ENCODE results near the gene ERG28. TPM values are rescaled to one million over a fixed set of nuclear protein-coding genes. Genes with fewer than 3 reads are reported as not detected.

ERG28 gene
- total and polyA plus RNA-seq, 9 donors, result 4.5 to 17.3 (median 14.2) TPM

DNA sequence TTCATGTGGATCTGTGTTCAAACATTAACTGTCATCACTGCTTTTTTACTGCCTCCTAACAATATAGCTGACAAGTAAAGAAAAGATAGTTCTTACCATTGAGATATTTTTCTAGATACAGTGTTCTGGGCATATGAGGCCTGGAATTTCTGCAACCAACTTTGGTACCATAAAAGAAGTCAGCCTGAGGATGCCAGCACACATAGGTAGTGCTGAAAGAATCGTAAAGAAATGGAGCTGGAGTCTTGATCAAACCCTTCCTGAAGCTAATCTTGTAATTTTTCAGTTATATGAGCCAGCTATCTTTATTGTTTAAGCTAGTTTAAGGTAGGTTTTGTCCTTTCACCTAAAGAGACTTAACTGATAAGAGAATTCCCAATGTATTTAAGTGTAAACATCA, 11.3 kb downstream of the ERG28 start:
- Histone ChIP-seq H3K36me3 (ENCODE audit: control insufficient read depth, insufficient read depth, low read length) (peaks cover 50% of the 10 kb centered on the region), H3K9me3 (replicated peaks; ENCODE audit: control insufficient read depth, low read depth, low read length) (no peaks in the 10 kb centered on the region), H3K27me3 (ENCODE audit: control insufficient read depth, insufficient read depth, low read length) (no peaks in the 10 kb centered on the region), H3K27ac (ENCODE audit: low read length) (peak overlapping the region; percentile 67), H3K4me3 (ENCODE audit: low read length) (no peak overlapping the region), H3K4me1 (ENCODE audit: control insufficient read depth, insufficient read depth, low read length) (peaks cover 49% of the 10 kb centered on the region)
- WGBS (ENCODE audit: insufficient coverage), result no CpG with 5 or more reads among the region's 1 CpG
- DNase-seq, result no peak

DNA sequence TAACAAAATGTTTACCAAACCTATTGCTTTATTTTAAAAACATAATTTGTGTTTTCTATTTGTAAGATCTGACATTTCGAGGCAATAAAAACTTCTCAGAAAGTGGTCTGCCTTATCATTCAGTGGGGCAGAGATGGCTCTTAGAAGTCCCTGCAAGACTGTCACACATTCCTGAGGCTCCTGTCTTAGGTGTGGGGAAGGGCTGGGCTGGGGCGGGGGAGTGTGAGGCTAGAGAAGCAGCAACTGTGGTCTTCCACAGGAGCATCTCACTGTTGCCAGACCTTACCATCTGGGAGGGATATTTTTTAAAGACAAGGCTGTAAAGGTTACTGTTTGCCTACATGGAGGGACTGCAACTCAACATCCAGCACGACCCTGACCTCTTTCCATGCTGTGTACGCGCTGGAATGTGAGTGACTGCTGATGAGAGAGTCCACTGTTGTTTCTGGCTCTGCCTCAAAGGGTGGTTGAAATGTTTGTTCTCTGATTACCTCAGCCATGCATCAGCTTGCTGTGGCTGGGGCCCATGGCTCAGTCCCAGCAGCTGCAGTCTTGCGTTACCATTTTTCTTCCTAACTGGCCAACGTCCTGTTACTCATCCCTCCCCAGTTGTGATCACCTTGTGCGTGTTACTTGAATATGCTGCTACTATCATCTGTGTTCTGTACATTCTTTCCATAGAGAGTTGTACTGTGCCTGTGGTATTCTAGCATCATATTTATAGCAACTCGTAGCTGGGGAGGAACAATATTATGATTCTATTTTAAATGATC, 12.4 kb downstream of the ERG28 start:
- H3K4me1 ChIP-seq (ENCODE audit: control insufficient read depth, insufficient read depth, low read length), result peaks cover 51% of the 10 kb centered on the region
- peaks cover 48% of the 10 kb centered on the region for H3K36me3 ChIP-seq (ENCODE audit: control insufficient read depth, insufficient read depth, low read length)
- no peaks in the 10 kb centered on the region for H3K27me3 ChIP-seq (ENCODE audit: control insufficient read depth, insufficient read depth, low read length)
- no peak overlapping the region for H3K4me3 ChIP-seq (ENCODE audit: low read length)
- DNase-seq, result peak; percentile 78
- 92% methylated on average over 2 of the region's 9 CpGs for WGBS (ENCODE audit: insufficient coverage)
- peak overlapping the region; percentile 60 for H3K27ac ChIP-seq (ENCODE audit: low read length)
- no peaks in the 10 kb centered on the region for H3K9me3 ChIP-seq (replicated peaks; ENCODE audit: control insufficient read depth, low read depth, low read length)

DNA sequence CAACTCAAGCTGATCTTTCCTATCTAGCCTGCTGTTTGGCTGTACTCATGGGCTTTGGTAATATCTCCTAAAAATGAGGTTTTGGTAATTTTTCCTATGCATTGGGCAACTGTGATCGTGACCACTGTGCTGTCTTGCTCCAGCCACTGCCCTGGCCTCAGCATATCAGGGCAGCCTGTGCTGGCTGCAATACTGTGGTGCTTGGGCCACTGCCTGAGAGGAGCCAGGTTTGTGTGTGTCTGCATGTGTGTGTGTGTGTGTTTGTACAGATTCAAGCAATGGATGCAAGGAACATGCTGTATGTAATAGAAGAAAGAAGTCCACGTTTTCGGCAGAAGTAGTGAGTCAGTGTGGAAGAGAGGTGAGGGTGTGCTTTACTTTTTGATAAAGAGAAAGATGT, 13.0 kb downstream of the ERG28 start:
- DNase-seq, result no peak
- peak overlapping the region; percentile 60 for H3K27ac ChIP-seq (ENCODE audit: low read length)
- H3K27me3 ChIP-seq (ENCODE audit: control insufficient read depth, insufficient read depth, low read length), result no peaks in the 10 kb centered on the region
- no peak overlapping the region for H3K4me3 ChIP-seq (ENCODE audit: low read length)
- H3K9me3 ChIP-seq (replicated peaks; ENCODE audit: control insufficient read depth, low read depth, low read length), result no peaks in the 10 kb centered on the region
- 100% methylated on average over 1 of the region's 3 CpGs for whole genome bisulfite sequencing (ENCODE audit: insufficient coverage)
- H3K36me3 ChIP-seq (ENCODE audit: control insufficient read depth, insufficient read depth, low read length), result peaks cover 44% of the 10 kb centered on the region
- peaks cover 51% of the 10 kb centered on the region for H3K4me1 ChIP-seq (ENCODE audit: control insufficient read depth, insufficient read depth, low read length)

DNA sequence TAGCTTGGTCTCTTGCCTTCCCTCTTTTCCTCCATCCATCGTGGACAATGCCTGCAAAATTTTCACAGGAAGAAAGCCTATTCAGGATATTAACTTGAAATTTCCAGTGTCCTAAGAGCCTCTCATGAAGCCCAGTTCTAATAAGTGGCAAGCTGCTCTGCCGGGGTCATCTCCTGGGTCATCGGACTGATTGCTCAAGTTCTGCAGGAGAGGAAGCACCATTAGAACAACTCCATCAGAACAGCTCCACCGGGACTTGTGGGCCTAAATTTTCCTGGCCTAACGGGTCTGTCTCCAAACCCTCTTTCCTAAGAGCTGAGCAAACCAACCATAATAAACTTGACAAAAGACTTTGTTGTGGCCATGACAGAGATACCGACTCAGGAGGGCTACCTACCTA, 13.9 kb downstream of the ERG28 start:
- no peaks in the 10 kb centered on the region for H3K27me3 ChIP-seq (ENCODE audit: control insufficient read depth, insufficient read depth, low read length)
- no peak for DNase-seq
- H3K9me3 ChIP-seq (replicated peaks; ENCODE audit: control insufficient read depth, low read depth, low read length), result no peaks in the 10 kb centered on the region
- WGBS (ENCODE audit: insufficient coverage), result 64% methylated on average over 4 of the region's 6 CpGs
- peaks cover 49% of the 10 kb centered on the region for H3K4me1 ChIP-seq (ENCODE audit: control insufficient read depth, insufficient read depth, low read length)
- H3K4me3 ChIP-seq (ENCODE audit: low read length), result no peak overlapping the region
- peak overlapping the region; percentile 67 for H3K27ac ChIP-seq (ENCODE audit: low read length)
- peaks cover 42% of the 10 kb centered on the region for H3K36me3 ChIP-seq (ENCODE audit: control insufficient read depth, insufficient read depth, low read length)

DNA sequence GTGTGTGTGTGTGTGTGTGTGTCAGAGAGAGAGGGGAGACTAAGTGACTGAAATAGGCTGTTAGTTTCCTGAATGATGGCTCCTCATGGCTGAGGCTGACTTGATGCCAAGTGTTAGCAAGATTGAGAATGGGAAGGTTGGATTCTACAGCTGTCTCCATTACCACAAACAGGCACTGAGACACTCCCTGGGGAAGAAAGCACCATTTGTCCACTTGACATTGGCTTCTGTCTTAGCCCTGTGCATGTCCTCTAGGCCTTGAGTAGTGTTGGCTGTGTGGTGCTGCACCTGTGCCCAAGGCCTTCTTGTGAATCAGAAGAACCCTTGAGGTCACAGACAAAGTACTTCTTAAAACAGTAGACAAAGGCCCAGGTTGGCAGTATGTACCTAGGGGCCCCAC, 15.6 kb downstream of the ERG28 start:
- H3K36me3 ChIP-seq (ENCODE audit: control insufficient read depth, insufficient read depth, low read length), result peaks cover 34% of the 10 kb centered on the region
- H3K4me3 ChIP-seq (ENCODE audit: low read length), result no peak overlapping the region
- H3K27ac ChIP-seq (ENCODE audit: low read length), result peak overlapping the region; percentile 69
- peaks cover 41% of the 10 kb centered on the region for H3K4me1 ChIP-seq (ENCODE audit: control insufficient read depth, insufficient read depth, low read length)
- no peaks in the 10 kb centered on the region for H3K9me3 ChIP-seq (replicated peaks; ENCODE audit: control insufficient read depth, low read depth, low read length)
- no peaks in the 10 kb centered on the region for H3K27me3 ChIP-seq (ENCODE audit: control insufficient read depth, insufficient read depth, low read length)
- DNase-seq, result peak; percentile 66

DNA sequence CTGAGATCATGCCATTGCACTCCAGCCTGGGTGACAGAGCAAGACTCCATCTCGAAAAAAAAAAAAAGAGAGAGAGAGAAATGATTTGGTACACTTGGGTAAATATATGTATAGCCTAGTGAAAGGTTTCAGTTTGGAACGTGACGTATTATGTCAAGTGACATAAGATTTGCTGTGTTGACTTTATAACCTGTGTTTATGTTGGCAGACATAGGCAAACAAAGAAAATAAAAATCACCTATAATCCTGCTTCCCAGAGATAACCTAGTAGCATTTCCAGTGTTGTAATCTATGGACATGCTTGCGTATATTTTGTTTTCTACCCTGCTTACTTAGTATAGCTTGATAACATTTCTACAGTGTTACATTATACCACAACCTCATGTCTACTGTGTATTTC, 16.7 kb downstream of the ERG28 start:
- H3K4me3 ChIP-seq (ENCODE audit: low read length), result no peak overlapping the region
- no CpG with 5 or more reads among the region's 4 CpGs for WGBS (ENCODE audit: insufficient coverage)
- H3K36me3 ChIP-seq (ENCODE audit: control insufficient read depth, insufficient read depth, low read length), result peaks cover 25% of the 10 kb centered on the region
- H3K4me1 ChIP-seq (ENCODE audit: control insufficient read depth, insufficient read depth, low read length), result peaks cover 38% of the 10 kb centered on the region
- peak overlapping the region; percentile 69 for H3K27ac ChIP-seq (ENCODE audit: low read length)
- no peaks in the 10 kb centered on the region for H3K9me3 ChIP-seq (replicated peaks; ENCODE audit: control insufficient read depth, low read depth, low read length)
- H3K27me3 ChIP-seq (ENCODE audit: control insufficient read depth, insufficient read depth, low read length), result no peaks in the 10 kb centered on the region
- no peak for DNase-seq

DNA sequence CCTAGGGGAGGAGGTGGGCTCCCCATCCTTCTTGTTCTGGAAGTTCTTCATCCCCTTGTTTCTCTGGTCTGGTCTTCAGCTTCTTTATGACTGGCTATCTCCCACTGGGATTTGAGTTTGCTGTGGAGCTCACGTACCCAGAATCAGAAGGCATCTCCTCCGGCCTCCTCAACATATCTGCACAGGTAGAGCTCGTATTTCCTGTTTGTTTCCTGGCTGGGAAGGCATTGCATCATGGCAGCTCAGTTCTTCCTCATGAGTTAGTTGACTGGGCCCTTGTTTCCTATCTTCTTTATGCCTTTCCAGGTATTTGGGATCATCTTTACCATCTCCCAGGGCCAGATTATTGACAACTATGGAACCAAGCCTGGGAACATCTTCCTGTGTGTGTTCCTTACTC, 19.8 kb downstream of the ERG28 start:
- no peak overlapping the region for H3K27ac ChIP-seq (ENCODE audit: low read length)
- H3K4me1 ChIP-seq (ENCODE audit: control insufficient read depth, insufficient read depth, low read length), result peaks cover 23% of the 10 kb centered on the region
- H3K4me3 ChIP-seq (ENCODE audit: low read length), result no peak overlapping the region
- H3K27me3 ChIP-seq (ENCODE audit: control insufficient read depth, insufficient read depth, low read length), result no peaks in the 10 kb centered on the region
- 57% methylated on average over 3 of the region's 3 CpGs for WGBS (ENCODE audit: insufficient coverage)
- no peaks in the 10 kb centered on the region for H3K9me3 ChIP-seq (replicated peaks; ENCODE audit: control insufficient read depth, low read depth, low read length)
- DNase-seq, result no peak
- H3K36me3 ChIP-seq (ENCODE audit: control insufficient read depth, insufficient read depth, low read length), result peaks cover 15% of the 10 kb centered on the region

DNA sequence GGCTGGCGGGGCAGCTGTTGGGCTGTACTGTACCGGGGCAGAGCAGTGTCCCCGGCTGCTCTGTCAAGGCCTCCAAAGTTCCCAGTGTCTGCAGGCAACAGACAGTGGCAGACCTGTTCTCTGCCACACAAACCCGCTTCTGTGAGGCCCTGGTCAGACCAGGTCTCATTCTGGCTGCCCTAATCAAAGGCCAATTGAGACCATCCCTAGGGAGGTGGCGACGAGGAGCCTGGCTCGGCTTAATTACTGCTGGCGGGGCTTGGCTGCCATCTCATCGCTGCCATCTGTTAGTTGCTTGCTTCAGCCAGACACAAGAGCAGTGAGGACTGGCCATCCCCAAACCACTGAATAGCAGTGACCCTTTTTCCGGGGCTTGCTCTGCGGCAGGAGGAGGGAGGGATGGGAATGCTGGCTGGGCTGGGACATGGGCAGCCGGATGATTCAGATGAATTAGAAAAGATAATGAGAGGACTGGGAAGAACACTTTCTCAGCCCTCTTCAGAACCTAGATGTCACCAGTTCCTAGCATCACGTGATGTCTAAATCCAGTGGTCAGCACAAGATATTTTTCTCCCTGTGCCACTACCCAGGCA, 24.5 kb downstream of the ERG28 start:
- peak; percentile 36 for DNase-seq
- H3K27ac ChIP-seq (ENCODE audit: low read length), result no peak overlapping the region
- H3K27me3 ChIP-seq (ENCODE audit: control insufficient read depth, insufficient read depth, low read length), result no peaks in the 10 kb centered on the region
- H3K36me3 ChIP-seq (ENCODE audit: control insufficient read depth, insufficient read depth, low read length), result peaks cover 8% of the 10 kb centered on the region
- H3K4me3 ChIP-seq (ENCODE audit: low read length), result no peak overlapping the region
- no peaks in the 10 kb centered on the region for H3K9me3 ChIP-seq (replicated peaks; ENCODE audit: control insufficient read depth, low read depth, low read length)
- 54% methylated on average over 6 of the region's 13 CpGs for WGBS (ENCODE audit: insufficient coverage)
- H3K4me1 ChIP-seq (ENCODE audit: control insufficient read depth, insufficient read depth, low read length), result peaks cover 16% of the 10 kb centered on the region

DNA sequence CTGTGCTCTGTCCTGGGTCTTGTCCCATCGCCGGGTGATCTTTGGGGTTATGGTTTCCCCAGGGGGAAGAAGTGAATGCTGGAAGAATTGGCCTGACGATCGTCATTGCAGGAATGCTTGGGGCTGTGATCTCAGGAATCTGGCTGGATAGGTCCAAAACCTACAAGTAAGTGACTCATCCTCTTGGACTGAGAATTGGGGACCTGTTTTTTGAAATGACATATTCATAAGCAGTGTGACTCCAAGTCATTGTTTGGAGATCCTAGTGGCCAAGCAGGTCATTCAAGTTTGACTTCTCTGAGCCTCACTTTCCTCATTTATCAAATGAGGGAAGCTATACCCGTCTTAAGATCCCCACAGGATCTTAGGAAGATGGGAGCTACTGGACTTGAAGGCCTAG, 25.8 kb downstream of the ERG28 start:
- no peak for DNase-seq
- peaks cover 5% of the 10 kb centered on the region for H3K36me3 ChIP-seq (ENCODE audit: control insufficient read depth, insufficient read depth, low read length)
- H3K4me3 ChIP-seq (ENCODE audit: low read length), result no peak overlapping the region
- no peaks in the 10 kb centered on the region for H3K9me3 ChIP-seq (replicated peaks; ENCODE audit: control insufficient read depth, low read depth, low read length)
- no peak overlapping the region for H3K27ac ChIP-seq (ENCODE audit: low read length)
- H3K4me1 ChIP-seq (ENCODE audit: control insufficient read depth, insufficient read depth, low read length), result peaks cover 21% of the 10 kb centered on the region
- no peaks in the 10 kb centered on the region for H3K27me3 ChIP-seq (ENCODE audit: control insufficient read depth, insufficient read depth, low read length)
- 83% methylated on average over 4 of the region's 5 CpGs for WGBS (ENCODE audit: insufficient coverage)

DNA sequence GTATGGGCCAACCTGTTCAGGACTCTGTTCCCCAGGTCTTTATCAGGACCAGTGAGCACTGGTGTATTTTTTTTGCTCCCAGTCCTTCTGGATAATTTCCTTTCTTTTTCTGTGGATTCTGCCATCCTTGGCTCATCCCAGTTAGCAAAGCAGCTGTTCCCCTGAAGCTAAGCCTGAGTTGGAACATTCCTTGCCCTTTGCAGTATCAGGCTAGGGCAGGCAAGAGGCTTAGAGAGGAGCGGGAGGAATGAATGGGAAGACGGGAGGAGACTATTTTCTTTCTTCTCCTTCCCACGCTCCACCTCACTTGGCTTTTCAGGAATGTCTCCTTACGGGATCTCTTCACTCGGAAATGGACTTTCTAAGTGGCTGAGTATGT, 29.2 kb downstream of the ERG28 start:
- WGBS (ENCODE audit: insufficient coverage), result no CpG with 5 or more reads among the region's 5 CpGs
- no peak overlapping the region for H3K27ac ChIP-seq (ENCODE audit: low read length)
- peaks cover 16% of the 10 kb centered on the region for H3K4me1 ChIP-seq (ENCODE audit: control insufficient read depth, insufficient read depth, low read length)

More for the DNA sequence above, 29.2 kb downstream of the ERG28 start:
- peaks cover 5% of the 10 kb centered on the region for H3K36me3 ChIP-seq (ENCODE audit: control insufficient read depth, insufficient read depth, low read length)
- no peaks in the 10 kb centered on the region for H3K9me3 ChIP-seq (replicated peaks; ENCODE audit: control insufficient read depth, low read depth, low read length)
- H3K4me3 ChIP-seq (ENCODE audit: low read length), result no peak overlapping the region
- peak; percentile 33 for DNase-seq
- no peaks in the 10 kb centered on the region for H3K27me3 ChIP-seq (ENCODE audit: control insufficient read depth, insufficient read depth, low read length)
